ENCODE measurements around the gene LYRM2.

The LYRM2 gene

GRCh38 chr6:89528866-89529265 is 109.7 kb downstream of the LYRM2 start:
- DNase-seq (ENCODE audit: low read depth): no peak
- H3K4me3 ChIP-seq (ENCODE audit: low read depth, low read length): no peak overlapping the region
- TF ChIP-seq CTCF (IDR thresholded peaks at IDR 0.05; ENCODE audit: control insufficient read depth, extremely low read depth, insufficient read depth): no peak

- DNase-seq (ENCODE audit: low read depth): no peak
- no peak overlapping the region for H3K4me3 ChIP-seq (ENCODE audit: low read depth, low read length)
- no peak for TF ChIP-seq CTCF (IDR thresholded peaks at IDR 0.05; ENCODE audit: control insufficient read depth, extremely low read depth, insufficient read depth)
These were observed 110.9 kb downstream of the LYRM2 start for GRCh38 chr6:89527634-89528033.

- TF ChIP-seq CTCF (IDR thresholded peaks at IDR 0.05; ENCODE audit: control insufficient read depth, extremely low read depth, insufficient read depth): no peak
- no peak overlapping the region for H3K4me3 ChIP-seq (ENCODE audit: low read depth, low read length)
- DNase-seq (ENCODE audit: low read depth): no peak
These were observed 112.0 kb downstream of the LYRM2 start for GRCh38 chr6:89526563-89526869.

GRCh38 chr6:89525786-89526562 is 112.6 kb downstream of the LYRM2 start:
- no peak overlapping the region for H3K4me3 ChIP-seq (ENCODE audit: low read depth, low read length)
- no peak for DNase-seq (ENCODE audit: low read depth)
- TF ChIP-seq CTCF (IDR thresholded peaks at IDR 0.05; ENCODE audit: control insufficient read depth, extremely low read depth, insufficient read depth): no peak

GRCh38 chr6:89522778-89523177 is 115.8 kb downstream of the LYRM2 start:
- DNase-seq (ENCODE audit: low read depth): no peak
- H3K4me3 ChIP-seq (ENCODE audit: low read depth, low read length): no peak overlapping the region
- TF ChIP-seq CTCF (IDR thresholded peaks at IDR 0.05; ENCODE audit: control insufficient read depth, extremely low read depth, insufficient read depth): no peak

- no peak overlapping the region for H3K4me3 ChIP-seq (ENCODE audit: low read depth, low read length)
- no peak for DNase-seq (ENCODE audit: low read depth)
- no peak for TF ChIP-seq CTCF (IDR thresholded peaks at IDR 0.05; ENCODE audit: control insufficient read depth, extremely low read depth, insufficient read depth)
These were observed 117.8 kb downstream of the LYRM2 start for GRCh38 chr6:89520736-89521135.
